Bronchial epithelial cell (primary cell): Measurements from ENCODE around the gene DNAJB8. TPM values are rescaled to one million over a fixed set of nuclear protein-coding genes. Genes with fewer than 3 reads are reported as not detected.

Experiments
- DNase-seq: peaks from one replicate; pipeline ENCODE4 v3.0.0-alpha.2; 2010; ENCODE audit warnings: low read depth
- FAIRE-seq: peaks from 2 replicates; lab custom pipeline; 2011; peaks lifted over from hg19 to GRCh38; lab: Jason Lieb, UNC
- H3K27me3 ChIP-seq: 2 replicates; pipeline ENCODE4 v1.5.1; 2011; ENCODE audit warnings: low read length; ENCODE audit not compliant: control insufficient read depth, insufficient read depth
- H3K36me3 ChIP-seq: 2 replicates; pipeline ENCODE4 v1.5.1; 2011; ENCODE audit warnings: low read length; ENCODE audit not compliant: control insufficient read depth, insufficient read depth
- H3K4me3 ChIP-seq: 2 replicates; pipeline ENCODE4 v1.5.1; 2011; ENCODE audit warnings: mild to moderate bottlenecking, low read depth, low read length, control low read depth
- total RNA-seq: library from RNA; depleted of rRNA; stranded (reverse); fragments of >200 nt; gene quantifications from 2 replicates; pipeline ENCODE4 v1.2.1, GENCODE V29; 2014
- TF ChIP-seq, protein P1 (sequence below): IDR thresholded peaks from 2 replicates; pipeline ENCODE4 v1.5.1; 2011; ENCODE audit warnings: mild to moderate bottlenecking, moderate library complexity, low read length, control low read depth, inconsistent platforms; ENCODE audit not compliant: insufficient read depth, severe bottlenecking

The DNAJB8 gene
- total RNA-seq, 1 donor from 2014 or later = not detected

DNA sequence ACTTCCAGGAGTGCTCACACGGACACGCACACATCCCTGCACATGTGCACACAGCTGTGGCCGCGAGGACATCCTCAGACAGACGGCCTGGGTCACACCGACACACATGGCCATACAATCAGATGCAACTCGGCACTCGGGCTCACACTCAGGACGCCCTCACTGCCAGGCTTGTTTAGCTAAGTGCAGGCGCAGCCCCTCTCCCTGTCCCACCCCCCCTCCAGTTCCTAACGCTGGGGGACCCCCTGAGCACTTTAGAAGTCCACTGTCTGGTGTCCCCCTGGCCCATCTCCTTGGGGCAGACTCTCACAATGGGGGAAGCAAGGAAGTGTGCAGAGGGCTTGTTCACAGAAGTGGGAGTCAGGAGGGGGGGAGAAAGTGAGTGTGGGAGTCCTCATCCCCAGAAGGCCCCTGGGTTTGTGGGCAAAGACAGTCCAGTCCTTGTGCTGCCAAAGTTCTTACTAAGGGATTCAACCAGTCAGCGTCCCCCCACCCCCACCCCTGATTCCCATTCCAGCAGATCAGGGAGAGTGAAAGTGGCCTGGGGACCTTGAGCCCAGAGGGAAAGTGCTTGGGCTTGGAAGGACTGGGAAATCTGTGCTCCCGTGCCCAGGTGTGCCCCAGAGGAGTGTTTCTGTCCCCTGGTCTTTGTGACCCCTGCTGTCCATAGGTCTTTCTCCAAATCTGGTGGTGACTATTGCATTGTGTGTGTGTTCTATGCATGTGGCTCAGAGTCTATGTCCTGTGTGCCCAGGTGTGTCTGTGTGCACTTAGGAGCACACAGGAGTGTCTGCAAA, 27.1 kb upstream of the DNAJB8 start:
- H3K27me3 ChIP-seq = peaks cover 63% of the 10 kb centered on the region
- no peak overlapping the region for H3K4me3 ChIP-seq
- TF ChIP-seq, protein P1, sequence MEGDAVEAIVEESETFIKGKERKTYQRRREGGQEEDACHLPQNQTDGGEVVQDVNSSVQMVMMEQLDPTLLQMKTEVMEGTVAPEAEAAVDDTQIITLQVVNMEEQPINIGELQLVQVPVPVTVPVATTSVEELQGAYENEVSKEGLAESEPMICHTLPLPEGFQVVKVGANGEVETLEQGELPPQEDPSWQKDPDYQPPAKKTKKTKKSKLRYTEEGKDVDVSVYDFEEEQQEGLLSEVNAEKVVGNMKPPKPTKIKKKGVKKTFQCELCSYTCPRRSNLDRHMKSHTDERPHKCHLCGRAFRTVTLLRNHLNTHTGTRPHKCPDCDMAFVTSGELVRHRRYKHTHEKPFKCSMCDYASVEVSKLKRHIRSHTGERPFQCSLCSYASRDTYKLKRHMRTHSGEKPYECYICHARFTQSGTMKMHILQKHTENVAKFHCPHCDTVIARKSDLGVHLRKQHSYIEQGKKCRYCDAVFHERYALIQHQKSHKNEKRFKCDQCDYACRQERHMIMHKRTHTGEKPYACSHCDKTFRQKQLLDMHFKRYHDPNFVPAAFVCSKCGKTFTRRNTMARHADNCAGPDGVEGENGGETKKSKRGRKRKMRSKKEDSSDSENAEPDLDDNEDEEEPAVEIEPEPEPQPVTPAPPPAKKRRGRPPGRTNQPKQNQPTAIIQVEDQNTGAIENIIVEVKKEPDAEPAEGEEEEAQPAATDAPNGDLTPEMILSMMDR = no peak
- no peak for FAIRE-seq
- no peak for DNase-seq
- H3K36me3 ChIP-seq = no peaks in the 10 kb centered on the region

DNA sequence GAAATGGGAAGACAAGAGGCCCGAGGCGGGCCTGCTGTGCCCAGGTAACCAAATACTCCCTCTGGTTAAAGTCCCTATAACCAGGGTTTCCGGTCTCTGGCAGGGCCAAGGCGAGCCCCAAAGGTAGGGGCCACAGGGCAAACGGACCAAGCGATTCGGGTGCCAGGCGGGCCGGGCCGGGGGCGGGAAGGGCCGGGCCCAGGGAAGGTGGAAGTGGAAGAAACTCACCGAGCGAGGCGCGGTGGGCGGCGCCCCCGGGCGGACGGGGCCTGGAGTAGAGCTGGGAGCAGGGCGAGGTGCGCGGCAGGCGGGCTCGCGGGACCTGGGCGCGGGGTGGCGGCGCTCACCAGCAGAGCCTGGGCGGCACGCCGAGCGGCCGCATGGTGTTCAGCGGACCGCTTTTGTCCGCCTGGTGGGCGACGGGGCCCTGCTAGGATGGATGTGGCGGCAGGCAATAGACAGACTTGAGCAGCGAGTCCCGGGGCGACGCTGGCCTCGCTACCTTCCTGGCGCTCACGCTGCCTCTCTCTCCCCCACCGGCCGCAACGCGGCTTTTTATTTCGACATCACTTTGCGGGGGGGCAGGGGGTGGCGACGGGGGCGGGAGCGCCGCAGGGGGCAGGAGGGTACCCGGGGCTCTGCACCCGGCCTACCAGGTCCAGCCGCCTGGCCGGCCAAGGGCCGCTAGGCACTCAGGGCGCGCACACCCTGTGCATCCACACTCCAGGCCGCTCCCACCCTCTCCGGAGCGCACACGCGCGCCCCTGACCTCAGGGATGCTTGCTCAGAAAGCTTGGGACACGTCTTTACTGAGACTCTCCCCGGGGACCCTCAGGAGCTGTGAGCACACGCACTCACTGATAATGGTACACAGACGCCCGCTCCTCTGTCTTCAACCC, 26.2 kb upstream of the DNAJB8 start, which contains the start of gene GATA2:
GATA2 (minus strand) TSS at position 531 of the 899 bp plus-strand sequence. CDS start 6,170 bp downstream, outside the sequence.
- Histone ChIP-seq H3K27me3 (peaks cover 72% of the 10 kb centered on the region), H3K36me3 (no peaks in the 10 kb centered on the region), H3K4me3 (no peak within 1 kb of the TSS)
- TF ChIP-seq, protein P1 = no peak
- no peak for DNase-seq
- no peak for FAIRE-seq

DNA sequence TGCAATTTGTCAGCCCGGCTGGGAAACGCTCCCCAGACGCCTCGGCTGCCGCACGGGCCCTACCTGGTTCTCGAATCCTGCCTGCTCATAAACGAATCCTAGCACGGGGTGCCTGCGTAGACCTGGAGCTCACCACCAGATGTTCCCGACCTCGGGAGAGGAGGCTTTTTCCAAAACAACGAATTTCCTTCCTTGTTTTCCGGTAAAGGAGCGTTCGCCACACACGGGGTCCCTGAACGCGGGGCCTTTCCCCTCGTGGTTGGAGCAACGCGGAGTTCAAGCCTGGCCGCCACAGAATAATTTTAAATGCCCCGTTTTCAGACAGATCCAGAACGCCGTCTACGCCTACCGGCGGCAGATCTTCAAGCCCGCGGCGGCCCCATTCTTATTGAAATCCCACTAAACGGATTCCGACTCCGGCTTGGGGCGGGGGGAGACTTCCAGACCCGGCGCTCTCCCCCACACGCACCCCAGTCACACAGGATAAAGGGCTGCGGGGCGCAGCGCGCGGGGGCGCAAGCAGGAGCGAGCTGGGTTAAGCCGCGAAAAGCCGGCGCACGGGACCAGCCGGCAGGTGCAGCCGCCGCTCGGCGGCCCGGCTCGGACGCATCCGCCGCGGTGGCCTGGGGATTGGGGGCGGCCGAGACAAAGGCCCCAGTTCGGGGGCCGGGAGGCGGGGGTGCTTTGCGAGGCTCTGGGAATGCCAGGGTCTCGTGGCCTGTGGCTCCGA, 25.4 kb upstream of the DNAJB8 start:
- no peak for DNase-seq
- Histone ChIP-seq H3K36me3 (no peaks in the 10 kb centered on the region), H3K27me3 (peaks cover 67% of the 10 kb centered on the region), H3K4me3 (no peak overlapping the region)
- TF ChIP-seq, protein P1 = no peak
- FAIRE-seq = no peak

DNA sequence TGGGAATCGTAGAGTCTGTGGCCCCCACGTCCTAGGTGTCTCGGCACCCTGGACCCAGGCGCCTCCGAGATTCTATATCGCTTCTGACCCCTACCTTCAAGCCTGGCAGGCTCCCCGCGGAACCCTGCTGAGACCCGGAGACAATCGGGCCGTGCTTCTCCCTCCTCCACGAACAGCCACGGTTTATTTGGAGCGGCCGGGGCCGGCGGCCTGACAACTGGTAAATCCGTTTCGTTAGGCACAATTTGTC, 24.9 kb upstream of the DNAJB8 start:
- DNase-seq (no peak), FAIRE-seq (no peak)
- no peak overlapping the region for H3K4me3 ChIP-seq
- H3K27me3 ChIP-seq = peaks cover 68% of the 10 kb centered on the region
- H3K36me3 ChIP-seq = no peaks in the 10 kb centered on the region
- TF ChIP-seq, protein P1 = no peak

DNA sequence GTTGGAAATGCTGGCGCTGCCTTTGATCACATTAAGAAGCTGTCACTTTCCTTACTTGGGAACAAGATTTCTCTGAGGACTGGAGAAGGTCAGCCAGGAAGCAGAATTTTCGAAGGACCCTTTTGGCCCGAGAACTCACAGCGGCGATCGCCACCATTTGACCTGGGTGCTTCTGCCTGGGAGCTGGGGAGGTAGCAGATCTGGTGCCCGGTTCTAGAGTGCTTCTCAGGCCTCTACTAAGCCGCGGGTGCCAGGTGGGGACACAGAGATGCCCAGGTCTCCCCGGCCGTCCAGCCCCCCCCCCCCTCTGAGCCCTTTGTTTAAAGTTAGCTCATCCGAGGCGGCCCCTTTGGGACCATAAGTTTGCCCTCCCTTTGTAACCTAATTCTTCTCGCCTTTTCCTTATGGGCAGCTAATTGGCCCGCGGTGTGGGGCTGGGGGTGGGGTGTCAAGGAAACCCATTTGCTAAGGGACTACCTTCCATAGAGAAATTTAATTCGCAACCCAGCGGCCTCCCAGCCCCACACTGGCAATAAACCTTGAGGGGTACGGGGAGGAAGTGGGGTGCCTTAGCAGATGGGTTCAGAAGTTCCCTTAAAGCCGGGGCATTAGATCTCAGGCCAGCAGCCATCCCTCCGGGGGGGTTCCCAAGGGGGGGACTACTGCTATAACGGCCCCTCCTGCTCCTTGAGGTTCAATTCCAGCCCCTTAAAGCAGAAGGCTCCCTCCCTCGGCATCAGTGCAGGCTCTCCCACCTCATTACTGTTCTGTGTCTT, 24.4 kb upstream of the DNAJB8 start:
- peaks cover 72% of the 10 kb centered on the region for H3K27me3 ChIP-seq
- TF ChIP-seq, protein P1 = no peak

More for the DNA sequence above, 24.4 kb upstream of the DNAJB8 start:
- no peak overlapping the region for H3K4me3 ChIP-seq
- FAIRE-seq (no peak), DNase-seq (no peak)
- no peaks in the 10 kb centered on the region for H3K36me3 ChIP-seq
